HG02885 (cell line): ENCODE measurements around the gene DOK6.
"Not testable (repeated sequence)": the region's sequence is repeated elsewhere in the genome, so short reads cannot be mapped to it uniquely, and the experiment has no call there.

ENCODE experiments used
- ATAC-seq: cut with Tn5 transposase; IDR thresholded peaks from one replicate; pipeline ENCODE4 v1.9.1; 2021; ENCODE audit warnings: mild to moderate bottlenecking; ENCODE audit not compliant: unreplicated experiment, poor library complexity

DOK6 gene

DNA sequence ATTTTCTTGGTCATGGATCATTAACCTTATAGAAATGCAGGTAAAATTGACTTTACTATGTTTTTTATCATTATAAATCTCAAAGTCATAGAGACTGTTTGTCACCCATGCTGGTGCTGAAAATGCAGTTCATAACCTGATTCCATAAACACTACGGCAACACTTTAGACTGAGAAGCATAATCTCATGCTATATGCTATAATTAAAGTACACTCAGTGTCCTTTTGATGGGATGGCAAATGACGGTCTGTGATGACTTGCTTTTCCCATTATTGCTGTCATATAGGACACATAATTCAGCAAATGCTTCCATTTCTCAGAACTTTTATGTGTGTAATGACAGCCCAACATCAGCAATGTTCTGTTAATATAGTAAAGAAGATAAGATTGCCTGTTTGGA is 384.1 kb downstream of the DOK6 start:
- no peak for ATAC-seq

DNA sequence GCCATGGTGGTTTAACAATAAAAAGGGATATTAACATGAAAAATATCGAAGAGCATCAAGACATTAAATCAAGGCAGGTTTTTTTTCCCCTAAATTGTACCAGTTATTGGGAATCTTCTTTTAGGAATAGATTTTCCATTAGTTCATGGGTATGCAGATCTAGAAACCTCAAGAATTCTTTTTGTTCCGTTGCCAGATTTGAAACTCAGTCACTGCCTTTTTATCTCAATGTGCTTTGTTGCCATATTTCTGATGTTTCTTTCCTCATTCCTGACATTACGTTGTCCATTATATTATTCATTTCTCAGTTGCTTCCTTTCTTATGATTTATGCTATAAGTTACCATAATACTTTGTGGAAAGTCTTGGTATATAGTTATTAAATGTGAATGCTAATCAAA is 384.8 kb downstream of the DOK6 start:
- no peak for ATAC-seq

DNA sequence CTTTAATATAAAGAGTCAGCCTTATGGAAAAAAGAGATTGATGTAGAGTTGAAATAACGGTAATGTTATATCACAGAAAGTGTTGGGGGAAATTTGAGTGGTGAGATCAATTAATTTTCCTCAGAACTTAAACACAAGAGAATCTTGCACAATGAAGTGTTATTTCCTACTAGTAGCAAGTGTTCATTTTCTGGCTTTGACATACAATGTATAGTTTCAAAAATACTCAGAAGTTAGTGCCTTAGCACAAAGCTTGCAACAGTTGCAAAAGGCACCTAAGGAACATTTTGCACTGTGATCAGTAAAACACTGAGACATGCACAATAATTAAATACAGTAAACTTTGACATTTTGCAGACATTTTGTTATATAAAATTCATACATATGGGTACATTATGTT is 385.7 kb downstream of the DOK6 start:
- no peak for ATAC-seq

DNA sequence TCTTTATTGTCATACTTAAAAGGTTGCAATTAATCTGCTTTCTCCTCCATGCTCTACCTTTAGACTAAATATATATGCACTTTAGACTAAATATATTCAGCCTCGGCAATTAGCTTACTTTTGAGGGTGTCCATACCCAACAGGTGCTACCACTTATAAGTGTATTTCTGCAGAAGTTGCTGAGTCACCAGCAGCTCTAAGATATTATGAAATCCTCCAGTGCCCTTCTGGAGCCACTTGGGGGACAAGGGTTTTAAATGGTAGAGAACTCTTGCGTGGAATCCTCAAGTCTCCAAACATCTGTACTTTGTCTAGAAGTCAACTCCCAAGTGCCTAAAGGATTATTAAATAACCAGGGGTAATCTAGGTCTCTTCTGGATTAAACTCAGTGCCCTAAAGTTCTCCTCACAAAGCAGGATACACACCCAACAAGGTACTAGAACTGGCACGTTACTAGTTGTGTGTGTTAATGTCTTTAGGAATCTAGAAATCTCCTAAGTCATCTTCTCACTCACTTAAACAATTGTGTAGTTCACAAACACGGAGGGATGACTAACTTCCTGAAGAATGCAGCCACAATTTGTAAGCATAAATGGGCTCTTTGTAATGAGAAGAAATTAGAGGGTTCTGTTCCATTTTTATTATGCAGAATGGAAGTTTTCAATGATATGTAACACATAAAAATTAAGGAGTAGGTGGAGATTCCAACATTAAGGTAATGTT is 387.3 kb downstream of the DOK6 start:
- no peak for ATAC-seq

DNA sequence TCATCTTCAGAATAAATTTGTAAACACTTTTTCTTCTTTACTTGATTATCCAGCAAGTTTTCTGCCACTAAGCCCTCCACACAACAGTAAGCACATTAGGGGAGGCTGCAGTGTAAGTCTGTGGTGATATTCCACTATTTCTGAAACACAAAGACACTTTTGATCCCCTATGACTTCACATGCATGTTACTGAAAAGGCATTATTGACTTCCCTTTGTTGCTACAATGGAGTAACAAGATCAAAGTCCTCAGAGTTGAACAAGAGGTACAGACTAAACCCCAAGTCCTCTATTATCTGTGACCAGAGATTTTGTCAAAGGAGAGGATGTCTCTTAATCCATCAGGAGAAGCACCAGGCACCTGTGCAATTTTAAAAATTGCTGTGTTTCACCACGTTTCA is 389.1 kb downstream of the DOK6 start:
- no peak for ATAC-seq

DNA sequence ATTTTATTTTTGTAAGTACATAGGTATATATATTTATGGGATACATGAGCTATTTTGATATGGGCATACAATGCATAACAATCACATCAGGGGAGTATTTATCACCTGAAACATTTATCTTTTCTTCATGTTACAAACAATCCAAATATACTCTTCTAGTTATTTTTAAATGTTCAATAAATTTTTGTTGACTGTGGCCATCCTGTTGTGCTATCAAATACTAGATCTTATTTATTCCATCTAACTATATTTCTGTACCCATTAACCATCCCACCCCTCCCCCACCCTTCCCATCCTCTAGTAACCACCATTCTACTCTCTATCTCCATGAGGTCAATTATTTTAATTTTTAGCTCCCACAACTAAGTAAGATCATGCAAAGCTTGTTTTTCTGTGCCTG is 390.0 kb downstream of the DOK6 start:
- no peak for ATAC-seq

DNA sequence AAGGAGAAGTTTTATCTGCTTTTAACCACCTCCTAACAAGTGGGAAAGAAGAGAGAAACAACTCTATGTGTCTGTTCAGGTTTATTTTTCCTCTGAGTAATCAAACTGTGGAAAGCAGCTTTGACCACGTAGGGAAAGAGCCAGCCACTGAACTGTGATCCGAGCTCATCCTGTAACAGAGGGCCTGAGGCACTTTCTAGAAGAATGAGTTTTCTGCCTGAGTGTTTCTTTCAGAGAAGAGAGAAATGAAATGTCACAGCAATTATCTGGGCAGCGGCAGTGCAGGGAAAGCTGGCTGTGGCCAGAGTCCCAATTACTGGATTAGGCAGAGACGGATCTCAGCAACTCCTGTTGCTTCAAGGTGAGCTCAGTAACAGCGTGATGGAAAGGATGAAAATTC is 395.1 kb downstream of the DOK6 start:
- no peak for ATAC-seq

DNA sequence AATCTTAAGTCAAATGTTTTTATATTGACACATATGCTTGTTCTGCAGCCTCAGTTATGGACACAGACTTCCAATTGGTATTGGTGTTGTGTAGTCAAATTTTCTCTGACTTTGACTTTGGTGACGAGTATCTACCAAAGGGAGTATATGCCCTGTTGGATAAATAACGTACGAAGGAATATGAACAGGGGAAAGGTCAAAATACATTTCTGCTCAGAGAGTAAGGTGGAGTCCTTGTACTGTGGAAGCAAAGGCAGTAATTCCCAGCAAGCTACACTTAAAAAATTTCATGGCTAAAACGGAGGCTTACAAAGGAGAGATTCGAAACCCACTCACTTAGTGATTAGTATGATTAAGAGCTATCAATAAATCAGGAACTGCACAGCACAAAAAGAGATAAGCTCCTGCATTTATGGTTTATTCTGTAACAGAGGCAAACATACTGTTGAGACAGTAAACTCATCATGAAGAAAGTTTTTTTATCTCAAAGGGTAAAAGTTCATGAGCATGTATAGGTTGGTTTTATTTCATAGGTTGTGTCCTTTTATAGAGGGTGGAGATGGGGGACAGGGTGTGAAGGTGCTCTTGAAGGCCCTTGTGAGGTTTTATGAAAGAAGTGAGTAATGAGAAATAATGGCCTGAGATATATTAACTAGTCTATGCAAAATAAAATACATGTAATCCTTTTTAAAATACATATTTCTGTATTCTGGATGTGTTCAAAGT is 404.3 kb downstream of the DOK6 start:
- ATAC-seq, result no peak

DNA sequence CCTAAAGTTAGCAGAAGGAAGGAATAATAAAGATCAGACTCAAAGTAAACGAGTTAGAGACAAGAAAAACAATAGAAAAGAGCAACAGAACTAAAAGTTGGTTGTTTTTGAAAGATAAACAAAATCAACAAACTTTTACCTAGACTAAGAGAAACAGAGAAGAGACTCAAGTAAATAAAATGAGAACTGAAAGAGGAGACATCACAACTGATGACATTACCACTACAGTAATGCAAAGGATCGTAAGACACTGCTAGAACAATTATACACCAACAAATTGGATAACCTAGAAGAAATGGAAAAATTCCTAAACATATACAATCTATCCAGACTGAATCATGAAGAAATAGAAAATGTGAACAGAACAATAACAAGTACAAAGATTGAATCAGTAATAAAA is 407.7 kb downstream of the DOK6 start:
- ATAC-seq, result no peak

DNA sequence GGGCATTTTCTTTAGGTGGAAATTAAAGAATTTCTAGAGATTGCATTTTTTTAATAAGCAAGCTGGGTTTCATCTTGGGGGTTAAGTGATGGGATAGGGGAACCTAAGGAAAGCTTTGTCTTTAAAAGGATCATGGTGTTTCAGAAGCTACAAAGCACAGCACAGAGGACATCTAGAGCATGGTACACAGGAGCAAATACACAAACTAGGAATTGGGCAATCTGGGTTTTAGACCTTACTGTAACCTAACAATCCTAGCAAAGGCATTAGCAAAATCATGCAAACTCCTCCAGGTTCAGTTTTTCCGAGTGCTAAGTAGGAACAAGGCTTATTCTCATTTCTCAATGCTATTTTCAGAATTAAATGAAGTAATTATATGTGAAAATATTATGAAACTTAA is 412.9 kb downstream of the DOK6 start:
- no peak for ATAC-seq

DNA sequence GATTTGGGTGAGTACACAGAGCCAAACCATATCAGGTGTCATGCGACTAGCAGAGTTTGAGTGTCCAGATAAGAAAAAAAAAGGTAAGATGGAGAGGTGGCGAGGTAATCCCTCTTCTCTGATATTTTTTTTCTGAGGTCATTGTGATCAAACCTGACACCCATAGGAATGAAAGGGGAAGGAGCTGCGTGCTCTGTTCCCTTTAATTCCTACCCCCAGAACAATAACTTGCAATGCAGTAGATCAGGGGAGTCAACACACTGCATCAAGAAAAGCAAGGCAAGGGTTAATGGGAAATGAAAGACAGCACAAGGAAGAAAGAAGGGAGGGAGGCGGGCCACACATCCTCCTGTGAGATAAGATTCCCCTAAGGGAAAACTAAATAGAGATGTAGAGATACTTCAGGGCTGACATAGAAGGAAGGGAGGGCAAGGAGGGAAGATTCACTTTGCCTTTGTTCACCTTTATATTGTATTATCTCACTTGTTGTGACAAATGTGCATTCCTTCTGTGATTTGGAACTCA is 414.2 kb downstream of the DOK6 start:
- no peak for ATAC-seq

DNA sequence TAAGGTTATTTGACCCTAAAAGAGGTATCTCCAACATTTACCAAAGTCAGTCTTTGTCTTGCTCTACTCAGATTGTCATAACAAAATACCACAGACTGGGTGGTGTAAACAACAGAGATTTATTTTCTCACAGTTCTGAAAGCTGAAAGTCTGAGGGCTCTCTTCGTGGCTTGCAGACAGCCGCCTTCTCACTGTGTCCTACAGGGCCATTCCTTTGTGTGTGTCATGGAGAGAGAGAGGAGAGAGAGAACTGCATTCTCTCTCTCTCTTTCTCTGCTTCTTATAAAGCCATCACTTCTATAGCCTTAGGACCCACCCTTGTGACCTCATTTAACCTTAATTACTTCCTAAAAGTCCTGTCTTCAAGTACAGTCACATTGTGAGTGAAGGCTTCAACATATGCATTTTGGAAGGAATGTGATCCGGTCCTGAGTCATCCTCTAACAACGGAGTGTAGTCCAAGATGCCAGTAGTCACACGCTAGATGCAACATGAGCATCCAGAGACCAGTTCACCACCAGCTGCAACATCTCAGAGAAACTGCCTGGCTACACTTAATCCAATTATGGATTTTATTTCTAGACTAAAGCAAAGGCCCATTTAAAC is 416.8 kb downstream of the DOK6 start:
- ATAC-seq, result no peak

DNA sequence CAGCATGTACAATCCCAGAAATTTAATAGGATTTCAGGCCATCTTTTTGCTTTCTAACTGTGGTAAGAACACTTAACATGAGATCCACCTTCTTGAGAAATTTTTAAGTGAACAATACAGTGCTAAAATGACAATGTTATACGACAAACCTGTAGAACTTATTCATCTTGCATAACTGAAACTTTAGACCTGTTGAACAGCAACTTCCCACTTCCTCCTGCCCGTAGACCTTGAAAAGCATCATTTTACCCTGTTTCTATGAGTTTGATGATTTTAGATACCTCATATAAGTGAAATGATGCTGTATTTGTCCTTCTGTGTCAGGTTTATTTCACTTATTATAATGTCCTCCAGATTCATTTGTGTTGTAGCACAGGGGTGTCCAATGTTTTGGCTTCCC is 418.8 kb downstream of the DOK6 start:
- no peak for ATAC-seq

DNA sequence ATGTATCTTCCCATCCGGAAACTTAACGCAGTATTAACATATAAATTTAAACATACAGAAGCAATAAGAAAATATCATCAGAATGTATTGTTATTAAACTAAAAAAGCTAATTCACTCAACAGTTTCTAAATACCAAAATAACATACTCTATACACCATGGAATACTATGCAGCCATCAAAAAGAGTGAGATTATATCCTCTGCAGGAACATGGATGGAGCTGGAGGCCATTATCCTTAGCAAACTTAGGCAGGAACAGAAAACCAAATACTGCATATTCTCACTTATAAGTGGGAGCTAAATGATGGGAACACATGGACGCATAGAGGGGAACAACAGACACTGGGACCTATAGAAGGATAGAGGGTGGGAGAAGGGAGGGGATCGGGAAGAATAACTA is 419.9 kb downstream of the DOK6 start:
- no peak for ATAC-seq

DNA sequence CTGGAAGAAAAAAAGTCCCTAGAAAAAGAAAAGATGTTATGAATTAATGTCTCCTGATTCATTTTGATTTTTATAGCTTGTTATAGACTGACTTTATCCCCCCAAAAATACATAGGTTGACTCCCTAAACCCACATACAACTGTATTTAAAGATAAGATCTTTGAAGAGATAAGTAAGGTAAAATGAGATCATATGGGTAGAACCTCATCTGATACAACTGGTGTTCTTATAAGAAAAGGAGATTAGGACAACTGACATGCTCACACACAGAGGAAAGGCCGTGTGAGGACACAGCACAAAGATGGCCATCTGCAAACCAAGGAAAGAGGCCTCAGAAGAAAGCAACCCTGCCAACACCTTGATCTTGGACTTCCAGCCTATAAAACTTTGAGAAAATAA is 429.5 kb downstream of the DOK6 start:
- ATAC-seq, result no peak

DNA sequence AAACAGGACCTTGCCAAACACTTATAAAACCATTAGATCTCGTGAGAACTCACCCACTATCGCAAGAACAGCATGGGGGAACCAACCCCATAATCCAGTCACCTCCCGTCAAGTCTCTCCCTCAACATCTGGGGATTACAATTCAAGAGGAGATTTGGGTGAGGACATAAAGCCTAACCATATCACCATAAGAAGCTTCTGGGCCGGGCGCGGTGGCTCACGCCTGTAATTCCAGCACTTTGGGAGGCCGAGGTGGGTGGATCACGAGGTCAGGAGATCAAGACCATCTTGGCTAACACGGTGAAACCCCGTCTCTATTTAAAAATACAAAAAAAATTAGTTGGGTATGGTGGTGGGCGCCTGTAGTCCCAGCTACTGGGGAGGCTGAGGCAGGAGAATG is 434.3 kb downstream of the DOK6 start:
- ATAC-seq, result not testable (repeated sequence)

DNA sequence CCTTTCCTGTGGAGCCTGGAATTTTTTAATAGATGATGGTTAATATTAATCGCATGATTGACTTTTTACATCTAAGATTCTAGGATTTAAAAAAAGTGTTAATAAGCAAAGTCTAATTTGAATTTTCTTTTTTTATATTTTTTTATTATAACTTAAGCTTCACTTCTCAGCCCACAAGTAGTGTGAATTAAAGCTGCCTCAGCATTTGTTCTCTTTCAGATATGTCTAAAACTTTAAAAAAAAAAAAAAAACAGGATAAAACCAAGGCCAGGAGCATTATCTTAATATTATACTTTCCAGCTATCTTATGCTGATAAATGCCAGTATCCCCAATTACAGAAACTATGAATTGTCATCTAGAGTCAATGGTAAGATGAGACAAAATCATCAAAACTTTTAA is 437.3 kb downstream of the DOK6 start:
- ATAC-seq, result no peak

DNA sequence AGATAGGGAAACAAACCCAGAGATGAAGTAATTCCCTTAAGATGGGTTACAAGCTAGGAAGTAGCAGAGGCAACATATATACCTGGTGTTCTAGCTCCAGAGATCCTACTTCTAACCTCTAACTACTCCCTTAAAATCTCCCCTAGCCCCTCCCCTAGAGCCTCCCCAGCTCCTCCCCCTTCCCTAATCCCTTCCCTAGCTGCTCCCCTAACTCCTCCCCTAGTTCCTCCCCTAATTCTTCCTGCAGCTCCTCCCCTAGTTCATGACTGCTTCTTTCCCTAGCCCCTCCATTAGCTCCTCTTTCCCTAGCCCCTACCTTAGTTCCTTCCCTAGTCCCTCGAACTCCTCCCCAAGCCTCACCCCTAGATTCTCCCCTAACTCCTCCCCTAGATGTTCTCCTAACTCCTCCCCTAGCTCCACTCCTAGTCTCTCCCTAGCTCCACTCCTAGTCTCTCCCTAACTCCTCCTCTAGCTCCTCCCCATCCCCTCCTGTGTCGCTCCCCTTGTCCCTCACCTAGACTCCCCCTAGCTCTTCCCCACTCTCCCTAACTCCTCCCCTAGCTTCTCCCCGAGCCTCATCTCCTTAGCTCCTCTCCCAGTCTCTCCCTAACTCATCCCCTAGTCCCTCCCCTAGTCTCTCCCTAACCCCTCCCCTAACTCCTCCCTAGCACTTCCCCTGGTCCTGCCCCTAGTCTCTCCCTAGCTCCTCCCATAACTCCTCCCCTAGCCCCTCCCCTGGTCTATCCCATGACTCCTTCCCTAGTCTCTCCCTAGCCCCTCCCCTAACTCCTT is 438.1 kb downstream of the DOK6 start:
- peak; percentile 79 for ATAC-seq

DNA sequence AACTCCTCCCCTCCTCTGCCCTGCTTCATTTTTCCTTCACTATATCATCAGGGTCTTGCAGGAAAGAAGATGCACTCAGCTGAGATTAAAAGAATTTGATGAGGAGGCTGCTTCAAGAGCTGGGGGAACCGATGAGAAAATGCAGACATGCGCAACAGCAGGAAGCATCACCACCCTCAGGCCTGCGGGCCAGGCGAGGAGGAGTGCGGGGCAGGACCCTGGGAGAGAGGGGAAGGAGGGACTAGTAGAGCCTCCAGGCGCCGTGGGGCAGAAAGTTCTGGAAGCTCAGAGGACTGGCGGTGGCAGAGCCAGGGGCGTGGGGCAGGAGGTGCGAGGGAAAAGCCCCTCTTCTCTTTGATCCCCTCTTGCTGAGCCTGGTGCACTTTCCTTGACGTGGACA is 438.8 kb downstream of the DOK6 start:
- ATAC-seq, result no peak

DNA sequence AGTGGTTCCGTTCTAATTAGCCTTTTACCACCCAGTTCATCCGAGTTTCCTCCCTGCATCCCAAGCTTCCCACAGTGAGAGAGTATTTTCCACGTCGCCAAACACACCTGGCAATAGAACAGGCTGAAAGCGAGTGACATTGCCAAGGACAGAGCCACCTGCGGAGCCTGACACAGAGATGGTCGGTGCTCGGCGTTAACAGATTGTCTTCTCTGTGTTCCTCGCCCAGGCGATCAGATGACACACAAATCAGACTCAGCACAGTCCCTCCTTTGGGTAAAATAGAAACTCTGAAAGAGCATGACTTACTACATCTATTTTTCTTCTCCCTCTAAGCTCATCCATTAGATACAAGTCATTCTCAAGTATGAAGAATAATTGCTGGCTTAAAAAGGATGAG is 439.3 kb downstream of the DOK6 start:
- ATAC-seq, result no peak

DNA sequence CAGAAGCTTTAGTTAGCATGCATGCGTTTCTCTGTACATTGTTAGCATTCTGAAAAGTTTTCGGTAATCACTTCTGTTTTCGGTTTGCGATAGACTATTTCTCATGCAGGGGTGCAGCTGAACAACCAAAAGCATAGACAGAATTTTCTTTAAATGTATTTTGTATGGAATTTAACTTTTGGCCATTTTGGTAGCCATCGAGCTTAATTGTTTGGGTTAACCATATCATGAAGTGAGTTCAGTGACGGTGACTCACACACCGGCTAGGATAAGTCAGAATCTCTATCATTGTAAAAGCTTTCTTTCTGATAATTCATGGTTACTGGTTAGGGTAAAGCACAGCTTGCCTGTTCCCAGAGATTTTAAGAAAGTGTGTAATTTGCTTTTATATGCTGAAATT is 439.8 kb downstream of the DOK6 start:
- ATAC-seq, result no peak
